ENCODE data around the gene STMP1. TPM values are rescaled to one million over a fixed set of nuclear protein-coding genes. Genes with fewer than 3 reads are reported as not detected.

Gene STMP1
- total RNA-seq, 1 donor from 2014 or later: 58.9 TPM

- no peaks in the 10 kb centered on the region for H3K9me3 Mint-ChIP-seq
- no peak for TF ChIP-seq CTCF (conservative IDR thresholded peaks at IDR 0.05)
- no peak overlapping the region for H3K27ac Mint-ChIP-seq (ENCODE audit: unreplicated experiment)
- peaks cover 4% of the 10 kb centered on the region for H3K4me1 Mint-ChIP-seq
- H3K4me3 Mint-ChIP-seq: no peak overlapping the region
- no peak for DNase-seq (ENCODE audit: low read depth, low spot score)
- no peaks in the 10 kb centered on the region for H3K27me3 Mint-ChIP-seq (ENCODE audit: low read depth)
- H3K36me3 Mint-ChIP-seq (ENCODE audit: low read depth): peaks cover 5% of the 10 kb centered on the region
These were observed 19.9 kb downstream of the STMP1 start for GRCh38 chr7:135682191-135682590.

- Mint-ChIP-seq H3K27ac (ENCODE audit: unreplicated experiment) (no peak overlapping the region), H3K9me3 (no peaks in the 10 kb centered on the region), H3K4me3 (no peak overlapping the region), H3K36me3 (ENCODE audit: low read depth) (peaks cover 5% of the 10 kb centered on the region), H3K27me3 (ENCODE audit: low read depth) (no peaks in the 10 kb centered on the region), H3K4me1 (peaks cover 4% of the 10 kb centered on the region)
- DNase-seq (ENCODE audit: low read depth, low spot score): no peak
- no peak for TF ChIP-seq CTCF (conservative IDR thresholded peaks at IDR 0.05)
These were observed 21.3 kb downstream of the STMP1 start for GRCh38 chr7:135683609-135684008.

GRCh38 chr7:135684136-135684535, 21.8 kb downstream of the STMP1 start:
- H3K4me3 Mint-ChIP-seq: no peak overlapping the region

GRCh38 chr7:135684699-135685098, 22.4 kb downstream of the STMP1 start:
- H3K27ac Mint-ChIP-seq (ENCODE audit: unreplicated experiment): no peak overlapping the region
- H3K4me1 Mint-ChIP-seq: peaks cover 4% of the 10 kb centered on the region

More at GRCh38 chr7:135684136-135684535, 21.8 kb downstream of the STMP1 start:
- H3K27ac Mint-ChIP-seq (ENCODE audit: unreplicated experiment): peak overlapping the region; percentile 78
- DNase-seq (ENCODE audit: low read depth, low spot score): no peak
- no peaks in the 10 kb centered on the region for H3K27me3 Mint-ChIP-seq (ENCODE audit: low read depth)
- peaks cover 3% of the 10 kb centered on the region for H3K36me3 Mint-ChIP-seq (ENCODE audit: low read depth)
- TF ChIP-seq CTCF (conservative IDR thresholded peaks at IDR 0.05): no peak
- no peaks in the 10 kb centered on the region for H3K9me3 Mint-ChIP-seq
- peaks cover 4% of the 10 kb centered on the region for H3K4me1 Mint-ChIP-seq

GRCh38 chr7:135685306-135686084, 23.2 kb downstream of the STMP1 start:
- Mint-ChIP-seq H3K4me3 (no peak overlapping the region), H3K9me3 (no peaks in the 10 kb centered on the region), H3K36me3 (ENCODE audit: low read depth) (peaks cover 9% of the 10 kb centered on the region), H3K27me3 (ENCODE audit: low read depth) (no peaks in the 10 kb centered on the region), H3K27ac (ENCODE audit: unreplicated experiment) (no peak overlapping the region), H3K4me1 (peaks cover 4% of the 10 kb centered on the region)
- no peak for TF ChIP-seq CTCF (conservative IDR thresholded peaks at IDR 0.05)
- no peak for DNase-seq (ENCODE audit: low read depth, low spot score)

More at GRCh38 chr7:135684699-135685098, 22.4 kb downstream of the STMP1 start:
- Mint-ChIP-seq H3K36me3 (ENCODE audit: low read depth) (peaks cover 5% of the 10 kb centered on the region), H3K27me3 (ENCODE audit: low read depth) (no peaks in the 10 kb centered on the region), H3K9me3 (no peaks in the 10 kb centered on the region), H3K4me3 (no peak overlapping the region)
- DNase-seq (ENCODE audit: low read depth, low spot score): no peak
- TF ChIP-seq CTCF (conservative IDR thresholded peaks at IDR 0.05): no peak
